NCI-H2107 (cell line): ENCODE data around the gene COL4A2.
"Not testable (repeated sequence)": the region's sequence is repeated elsewhere in the genome, so short reads cannot be mapped to it uniquely, and the experiment has no call there.

Source experiments
- DNase-seq: peaks from one replicate; lab custom pipeline; 2025; lab: John Stamatoyannopoulos, UW

COL4A2 gene

DNA sequence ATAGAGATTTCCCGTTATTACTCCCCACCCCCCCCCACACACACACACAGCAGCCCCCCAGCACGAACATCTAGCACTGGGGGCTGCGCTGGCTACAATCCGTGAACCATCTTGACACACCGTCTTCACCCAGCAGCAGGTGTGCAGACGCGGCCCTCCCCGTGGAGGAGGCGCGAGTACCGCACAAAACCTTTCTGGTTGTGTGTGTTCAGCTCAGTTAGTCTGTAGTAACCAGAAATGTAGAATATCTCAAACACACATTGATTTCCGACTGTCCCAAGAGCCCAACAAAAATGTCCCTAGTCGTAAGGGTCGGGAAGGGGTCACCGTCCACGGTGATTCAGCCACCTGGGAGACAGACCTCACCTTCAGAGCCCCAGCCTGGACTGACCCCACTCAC is 131.7 kb downstream of the COL4A2 start:
- no peak for DNase-seq

DNA sequence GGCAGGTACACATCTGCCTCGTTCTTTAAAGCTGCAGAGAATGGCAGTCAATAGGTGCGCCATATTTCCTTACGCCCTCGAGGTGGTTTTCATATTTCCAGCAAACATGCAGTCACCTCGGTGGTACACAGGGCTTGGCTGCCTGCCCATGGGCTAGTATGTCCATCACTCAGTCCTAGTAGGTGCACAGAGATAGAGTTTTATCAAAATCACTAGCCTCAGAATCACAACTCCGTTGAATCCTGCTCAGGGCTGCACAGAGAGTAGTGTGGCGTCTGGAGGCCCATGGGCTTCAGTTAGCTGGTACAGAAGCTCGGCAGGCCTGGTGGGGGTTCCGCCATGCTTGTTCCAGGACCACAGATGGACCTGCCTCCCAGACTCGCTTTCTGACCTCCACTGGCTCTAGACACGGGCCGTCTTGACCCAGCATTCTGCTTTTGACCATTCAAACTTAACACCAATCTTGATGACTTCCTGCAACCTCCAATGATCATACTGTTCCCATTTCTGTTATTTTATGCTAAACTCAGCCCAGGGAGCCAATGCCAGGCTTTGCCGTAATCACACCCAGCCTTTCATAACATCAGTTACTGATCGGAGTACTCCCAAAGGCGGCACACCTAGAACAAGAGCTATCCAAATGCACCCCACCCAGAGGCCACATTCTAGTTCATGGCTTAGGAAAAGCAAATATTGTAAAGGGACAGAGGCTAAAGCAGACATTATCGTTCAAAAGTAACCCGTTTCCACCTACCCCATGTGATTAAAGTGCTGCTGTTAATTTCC is 134.1 kb downstream of the COL4A2 start:
- DNase-seq: no peak

DNA sequence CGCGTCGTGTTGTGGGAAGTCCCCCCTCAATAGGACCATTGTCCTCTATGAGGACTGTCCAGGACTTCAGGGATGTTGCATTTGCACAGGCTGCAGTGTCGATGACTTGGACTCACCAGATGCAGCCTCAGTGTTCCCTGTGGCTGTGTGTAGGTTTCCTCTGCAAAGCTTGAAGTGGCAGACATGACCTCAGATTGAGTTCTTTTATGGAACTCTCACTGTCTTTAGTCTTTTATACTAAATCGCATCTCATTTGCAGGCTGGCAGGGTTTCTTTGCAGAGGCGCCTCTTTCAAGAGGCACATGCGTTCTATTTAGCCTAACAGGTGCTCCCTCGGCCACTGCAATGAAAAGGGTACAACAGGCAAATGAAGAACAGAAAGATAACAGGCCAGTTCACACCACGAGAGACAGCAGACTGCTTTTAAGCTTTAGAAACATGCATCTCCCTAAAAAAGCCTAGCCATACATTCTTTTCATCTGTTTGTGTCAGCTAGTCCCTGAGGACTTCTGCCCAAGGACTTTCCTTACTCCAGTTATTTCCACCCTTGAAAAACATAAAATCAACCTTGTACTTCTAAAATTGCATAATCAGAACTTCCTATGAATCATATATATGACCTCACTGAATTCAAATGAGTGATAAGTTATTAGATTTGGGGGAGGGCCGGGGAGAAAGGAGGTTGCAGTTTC is 136.0 kb downstream of the COL4A2 start:
- no peak for DNase-seq

DNA sequence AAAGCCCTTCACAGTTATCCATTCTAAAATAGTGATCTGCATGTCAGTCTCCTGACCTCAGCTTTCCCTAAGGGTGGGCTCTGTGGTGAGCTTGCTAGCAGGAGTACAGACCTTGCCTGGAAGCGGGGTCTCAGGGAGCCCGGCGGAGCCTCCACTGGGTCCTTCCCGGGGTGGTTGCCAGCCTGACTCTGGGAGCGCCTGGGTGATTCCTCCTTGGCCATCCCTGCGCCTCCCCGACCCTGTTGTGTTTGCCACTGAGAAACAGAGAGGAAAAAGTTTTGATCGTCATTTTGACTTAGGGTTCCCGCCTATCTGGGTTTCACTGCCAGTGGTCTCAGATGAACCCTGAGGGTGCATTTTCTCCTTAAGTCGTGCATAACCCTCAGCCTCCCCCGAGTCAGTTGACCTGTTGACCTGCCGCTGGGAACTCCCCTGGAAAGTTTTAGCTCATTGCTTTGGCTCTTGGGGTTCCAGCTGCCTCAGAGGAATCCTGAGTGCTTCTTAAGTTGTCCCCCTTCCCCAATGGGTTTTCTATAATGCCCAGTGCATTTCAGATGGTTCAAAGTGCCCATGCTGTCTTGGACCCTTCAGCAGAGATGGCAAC is 136.6 kb downstream of the COL4A2 start:
- DNase-seq: no peak

DNA sequence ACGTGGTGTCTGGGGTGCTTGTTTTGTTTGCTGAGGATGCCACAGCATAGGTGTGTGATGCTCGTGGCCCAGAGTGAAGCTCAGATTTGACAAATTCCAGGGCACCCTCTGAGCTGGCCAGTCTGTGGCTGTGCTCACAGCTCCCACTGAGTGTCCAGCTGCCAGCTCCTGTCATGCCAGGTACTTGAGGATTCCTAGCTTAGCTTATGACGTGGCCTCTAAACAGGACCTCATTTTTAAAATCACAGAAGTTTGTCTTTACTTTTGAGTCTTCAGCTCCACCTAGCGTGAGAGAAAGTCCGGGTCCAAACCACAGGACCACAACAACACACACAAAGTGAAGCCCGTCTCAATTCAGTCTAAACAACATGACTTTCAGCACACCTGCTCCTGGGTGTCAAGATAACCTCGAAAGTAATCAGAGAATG is 137.2 kb downstream of the COL4A2 start:
- no peak for DNase-seq

DNA sequence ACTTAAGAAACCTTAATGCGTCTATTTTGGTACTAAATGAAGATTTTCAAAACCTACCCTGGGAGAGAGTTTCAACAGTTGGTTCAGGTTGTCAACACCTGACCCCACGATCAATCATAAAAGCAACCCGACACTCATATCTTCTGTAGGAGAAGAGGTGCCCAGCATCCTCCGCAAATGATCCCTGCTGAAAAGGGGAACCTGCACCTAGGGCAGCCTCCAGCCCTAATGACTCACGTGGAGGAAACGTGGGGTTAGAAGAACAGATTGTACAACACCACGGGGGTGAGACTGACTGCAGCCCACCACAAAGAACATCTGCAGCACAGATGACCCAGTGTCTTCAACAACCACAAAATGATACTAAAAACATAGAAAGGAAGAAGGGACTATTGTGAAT is 138.1 kb downstream of the COL4A2 start:
- DNase-seq: no peak

DNA sequence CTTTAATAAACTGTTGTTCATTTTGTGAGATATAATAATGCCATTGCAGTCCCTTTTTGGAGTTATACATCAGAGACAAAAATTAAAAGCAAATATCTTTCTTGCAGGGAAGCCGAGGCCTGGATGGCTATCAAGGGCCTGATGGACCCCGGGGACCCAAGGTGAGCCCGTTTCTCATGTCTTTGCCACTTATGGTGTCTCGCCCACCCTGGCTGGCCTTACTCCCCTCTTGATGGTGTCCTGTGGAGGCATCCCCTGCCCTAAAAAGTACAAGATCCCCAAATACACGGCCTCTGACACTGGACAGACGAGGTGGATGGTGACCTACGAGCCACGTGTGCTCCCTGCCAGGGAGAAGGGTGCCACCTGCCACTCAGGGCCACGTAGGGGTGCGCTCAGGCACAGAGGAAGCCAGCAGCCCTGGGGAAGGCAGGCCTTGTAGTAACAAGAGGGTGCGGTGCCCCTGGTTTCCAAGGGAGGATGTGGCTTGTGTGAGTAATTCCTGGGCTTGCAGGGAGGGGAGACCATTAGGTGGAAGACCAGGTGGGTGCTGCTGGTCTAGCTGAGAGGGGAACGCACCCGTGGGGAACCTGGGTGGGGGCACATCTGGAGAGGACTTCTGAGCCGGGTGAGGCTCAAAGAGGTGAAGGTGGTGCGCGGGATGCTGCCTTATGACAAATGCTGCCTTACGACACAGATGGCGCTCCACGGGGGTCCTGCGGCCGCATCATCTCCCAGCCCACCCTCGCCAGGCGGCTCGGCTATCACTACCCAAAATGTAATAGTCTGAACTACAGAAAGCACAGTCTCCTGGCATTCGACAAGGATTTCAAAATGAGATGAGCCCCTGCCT is 138.9 kb downstream of the COL4A2 start:
- no peak for DNase-seq

DNA sequence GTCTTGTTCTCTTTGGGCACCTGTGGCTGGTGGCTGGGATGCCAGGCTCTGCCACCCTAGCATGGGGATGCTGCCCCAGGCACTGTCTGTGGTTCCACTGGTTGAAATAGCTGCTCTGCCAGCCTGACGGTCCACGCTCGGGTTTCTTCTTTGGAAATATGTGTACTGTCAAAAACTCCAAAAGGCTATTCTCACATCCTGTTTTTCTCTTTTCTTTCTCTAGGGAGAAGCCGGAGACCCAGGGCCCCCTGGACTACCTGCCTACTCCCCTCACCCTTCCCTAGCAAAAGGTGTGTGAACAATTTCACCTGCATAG is 139.4 kb downstream of the COL4A2 start:
- DNase-seq: no peak

DNA sequence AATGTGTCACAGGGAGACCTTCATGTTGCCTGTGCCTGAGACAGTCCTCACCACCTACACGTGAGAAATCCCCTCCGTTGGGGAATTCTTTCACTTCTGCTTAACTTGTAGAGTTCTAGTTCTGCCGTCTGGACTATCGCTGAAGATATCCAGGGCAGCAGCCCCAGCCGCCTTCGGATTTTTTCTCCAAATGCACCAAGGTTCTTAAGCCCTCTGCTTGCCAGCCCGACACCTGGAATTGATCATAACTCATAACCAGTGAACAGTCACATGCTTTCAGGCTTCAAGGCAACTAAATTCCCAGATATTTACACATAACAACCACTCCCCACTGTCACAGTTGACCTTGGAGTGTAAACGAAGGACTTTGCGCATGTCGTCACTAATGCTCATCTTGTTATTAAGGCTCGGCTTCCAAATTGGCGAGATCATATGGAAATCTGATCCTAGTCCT is 140.0 kb downstream of the COL4A2 start:
- no peak for DNase-seq

DNA sequence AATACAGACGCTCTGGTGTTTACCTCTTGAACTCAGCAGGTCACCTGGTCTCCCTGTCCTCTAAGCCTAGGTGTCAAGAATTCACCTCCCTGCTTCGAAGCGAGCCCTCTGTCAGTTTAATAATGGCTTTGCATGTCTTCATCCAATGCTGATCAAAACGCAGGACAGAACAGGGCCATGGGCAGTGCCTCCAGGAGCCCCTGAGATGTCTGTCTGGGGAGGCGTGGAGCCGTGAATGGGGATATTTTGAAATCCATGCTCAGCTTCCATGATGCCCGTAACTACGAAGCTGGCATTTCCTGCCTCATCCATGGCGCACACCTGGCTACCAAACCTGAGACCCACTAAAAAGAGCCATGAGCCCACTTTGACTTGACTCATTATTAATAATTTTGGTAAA is 140.7 kb downstream of the COL4A2 start:
- no peak for DNase-seq

DNA sequence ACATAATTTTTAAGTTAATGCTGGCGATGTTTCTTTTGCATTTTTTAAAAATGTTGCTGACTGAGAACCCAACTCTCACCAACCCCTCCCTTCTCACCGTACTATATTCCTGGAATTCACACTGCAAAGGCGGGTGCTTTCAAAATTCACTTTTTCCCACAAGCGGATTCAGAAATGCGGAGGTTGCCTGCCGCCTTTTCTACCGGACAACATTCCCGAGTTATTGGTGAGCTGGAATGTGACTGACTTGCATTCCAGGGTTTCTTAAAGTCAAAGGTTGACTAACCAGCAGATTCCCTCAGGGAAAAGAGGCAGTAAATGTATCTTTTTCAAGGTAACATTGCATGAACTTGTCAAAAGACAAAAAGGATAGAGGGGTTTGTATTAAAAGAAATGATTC is 141.1 kb downstream of the COL4A2 start:
- DNase-seq: no peak

DNA sequence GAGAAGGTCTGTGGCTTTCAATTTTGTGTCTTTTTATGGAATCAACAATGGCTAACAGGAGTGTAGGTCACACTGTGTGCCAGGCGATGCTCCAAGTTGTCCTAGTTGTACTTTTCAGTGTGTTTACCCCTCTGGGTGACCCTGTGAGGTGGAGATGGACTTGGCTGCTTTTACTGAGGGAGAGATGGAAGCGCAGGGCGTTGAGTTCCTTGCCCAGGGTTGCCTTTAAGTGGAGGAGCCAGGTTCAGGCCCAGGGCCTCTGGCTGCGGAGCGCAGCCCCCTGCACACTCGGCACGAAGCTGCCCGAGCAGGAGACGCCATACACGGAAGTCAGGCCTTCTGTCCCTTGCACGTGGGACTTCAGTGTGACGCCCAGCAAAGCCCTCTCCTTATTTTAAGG is 141.6 kb downstream of the COL4A2 start:
- DNase-seq: no peak

DNA sequence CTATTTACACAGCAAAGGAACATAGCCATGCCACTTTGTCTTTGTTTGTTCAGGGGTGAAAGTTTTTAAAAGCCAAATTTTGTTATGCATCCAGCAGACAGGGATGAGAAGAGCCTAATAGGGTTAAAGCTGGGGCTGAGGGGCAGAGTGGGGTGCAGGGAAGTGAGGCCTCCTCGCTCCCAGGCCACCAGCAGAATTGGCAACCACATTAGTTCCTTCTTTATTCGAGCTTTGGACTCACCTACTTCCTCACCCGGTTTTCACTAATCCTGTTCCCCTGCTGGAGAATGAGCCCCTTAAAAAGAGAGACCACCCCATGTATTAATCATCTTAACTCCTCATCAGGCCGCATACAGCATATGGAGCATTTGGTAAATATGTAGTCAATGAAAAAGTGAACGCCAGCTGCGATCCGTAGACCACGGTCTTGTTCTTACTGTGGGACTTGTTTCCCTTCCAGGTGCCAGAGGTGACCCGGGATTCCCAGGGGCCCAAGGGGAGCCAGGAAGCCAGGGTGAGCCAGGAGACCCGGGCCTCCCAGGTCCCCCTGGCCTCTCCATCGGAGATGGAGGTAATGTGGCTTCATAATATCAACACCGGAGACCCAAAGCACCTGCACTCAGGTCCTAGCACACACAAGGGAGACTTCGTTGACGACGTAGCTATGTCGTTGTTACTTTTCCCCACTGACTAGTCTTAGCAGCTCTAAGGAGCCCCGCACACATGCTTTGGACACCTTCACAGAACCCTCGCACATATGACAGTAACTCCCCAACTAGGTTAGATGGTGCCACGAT is 142.3 kb downstream of the COL4A2 start:
- DNase-seq: no peak

DNA sequence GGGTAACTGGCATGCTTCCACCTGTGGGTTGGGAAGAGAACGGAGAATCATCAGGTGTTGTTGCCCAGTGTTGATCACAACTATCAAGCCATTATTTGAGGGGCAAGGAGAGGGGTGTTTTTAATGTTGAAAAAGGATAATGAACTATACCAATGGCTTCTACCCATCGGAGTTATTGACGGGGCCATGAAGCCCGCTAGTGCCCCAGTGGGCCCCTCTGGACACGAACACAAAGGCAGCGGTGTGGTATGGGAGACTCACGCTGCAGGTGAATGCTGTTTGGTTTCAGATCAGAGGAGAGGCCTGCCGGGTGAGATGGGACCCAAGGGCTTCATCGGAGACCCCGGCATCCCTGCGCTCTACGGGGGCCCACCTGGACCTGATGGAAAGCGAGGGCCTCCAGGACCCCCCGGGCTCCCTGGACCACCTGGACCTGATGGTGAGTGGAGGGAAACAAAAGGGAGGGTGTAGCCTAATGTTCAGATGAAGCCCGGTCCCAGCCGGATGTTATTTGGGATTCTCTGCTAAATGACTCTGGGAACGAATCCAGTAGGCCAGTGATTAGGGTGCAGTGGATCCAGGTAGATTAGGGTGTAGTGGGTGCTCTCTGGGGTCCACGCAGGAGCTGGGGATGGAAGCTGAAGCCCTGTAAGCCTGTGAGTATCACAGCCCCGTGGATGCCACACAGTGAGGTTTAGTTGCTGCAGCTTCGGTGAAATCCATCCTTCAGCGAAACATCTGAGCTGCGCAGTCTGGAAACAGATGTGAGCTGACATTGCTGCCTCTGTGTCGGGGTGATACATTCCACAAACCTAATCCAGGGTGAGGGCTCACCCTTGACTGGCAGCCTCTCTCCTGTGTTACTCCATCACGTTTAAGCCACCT is 143.2 kb downstream of the COL4A2 start:
- DNase-seq: no peak

DNA sequence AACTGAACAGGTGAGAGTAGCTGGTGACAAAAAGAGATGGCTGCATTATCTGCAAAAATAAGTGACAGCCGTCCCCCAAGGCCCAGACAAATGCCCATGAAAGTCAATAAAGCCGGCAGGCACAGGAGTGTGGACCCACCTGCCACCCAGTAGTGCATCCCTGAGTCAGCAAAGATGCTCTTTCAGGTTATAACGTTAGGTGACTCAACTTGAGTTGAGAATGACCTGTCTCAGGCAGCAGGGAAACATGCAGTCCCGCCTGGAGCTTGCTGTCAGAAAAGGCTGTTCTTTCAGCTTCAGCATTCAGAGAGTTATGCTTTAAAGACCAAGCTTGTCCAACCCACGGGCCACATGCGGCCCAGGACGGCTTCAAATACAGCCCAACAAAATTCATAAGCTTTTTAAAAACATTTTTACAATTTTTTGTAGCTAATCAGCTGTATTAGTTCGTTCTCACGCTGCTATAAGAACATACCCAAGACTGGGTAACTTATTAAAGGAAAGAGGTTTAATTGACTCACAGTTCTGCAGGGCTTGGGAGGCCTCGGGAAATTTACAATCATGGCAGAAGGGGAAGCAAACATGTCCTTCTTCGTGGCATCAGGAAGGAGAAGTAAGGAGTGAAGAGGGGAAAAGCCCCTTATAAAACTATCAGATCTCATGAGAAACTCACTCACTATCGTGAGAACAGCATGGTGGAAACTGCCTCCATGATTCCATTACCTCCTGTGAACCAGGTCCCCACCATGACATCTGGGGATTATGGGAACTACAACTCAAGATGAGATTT is 144.1 kb downstream of the COL4A2 start:
- DNase-seq: no peak

DNA sequence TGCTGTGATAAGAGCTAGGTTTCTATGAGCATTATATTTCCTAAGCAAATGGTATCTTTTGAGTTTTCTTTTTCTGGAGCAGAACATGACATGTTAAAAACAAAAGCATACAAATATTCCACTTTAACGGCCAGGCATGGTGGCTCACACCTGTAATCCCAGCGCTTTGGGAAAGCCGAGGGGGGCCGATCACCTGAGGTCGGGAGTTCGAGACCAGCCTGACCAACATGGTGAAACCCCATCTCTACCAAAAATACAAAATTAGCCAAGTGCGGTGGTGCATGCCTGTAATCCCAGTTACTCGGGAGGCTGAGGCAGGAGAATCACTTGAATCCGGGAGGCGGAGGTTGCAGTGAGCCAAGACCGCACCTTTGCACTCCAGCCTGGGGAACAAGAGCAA is 146.0 kb downstream of the COL4A2 start:
- DNase-seq: not testable (repeated sequence)

DNA sequence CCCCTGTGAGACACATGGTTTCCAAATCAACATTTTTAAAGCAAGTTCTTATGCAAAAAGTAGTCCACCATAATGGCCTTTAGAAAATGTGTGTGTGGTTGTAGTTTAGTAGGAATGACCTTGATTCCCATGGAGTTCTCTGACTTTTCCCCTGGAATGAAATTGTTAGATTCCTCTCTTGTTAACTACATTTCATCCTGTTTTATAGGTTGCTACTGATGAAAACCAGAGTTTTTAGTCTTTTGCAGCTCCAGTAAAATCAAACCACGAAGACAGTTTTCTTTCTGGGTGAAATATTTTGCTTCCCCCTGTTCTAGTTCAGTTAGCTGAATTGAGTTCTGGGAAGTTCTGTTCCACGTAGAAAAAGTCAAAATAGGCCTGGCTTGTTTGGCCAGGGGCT is 146.7 kb downstream of the COL4A2 start:
- no peak for DNase-seq

DNA sequence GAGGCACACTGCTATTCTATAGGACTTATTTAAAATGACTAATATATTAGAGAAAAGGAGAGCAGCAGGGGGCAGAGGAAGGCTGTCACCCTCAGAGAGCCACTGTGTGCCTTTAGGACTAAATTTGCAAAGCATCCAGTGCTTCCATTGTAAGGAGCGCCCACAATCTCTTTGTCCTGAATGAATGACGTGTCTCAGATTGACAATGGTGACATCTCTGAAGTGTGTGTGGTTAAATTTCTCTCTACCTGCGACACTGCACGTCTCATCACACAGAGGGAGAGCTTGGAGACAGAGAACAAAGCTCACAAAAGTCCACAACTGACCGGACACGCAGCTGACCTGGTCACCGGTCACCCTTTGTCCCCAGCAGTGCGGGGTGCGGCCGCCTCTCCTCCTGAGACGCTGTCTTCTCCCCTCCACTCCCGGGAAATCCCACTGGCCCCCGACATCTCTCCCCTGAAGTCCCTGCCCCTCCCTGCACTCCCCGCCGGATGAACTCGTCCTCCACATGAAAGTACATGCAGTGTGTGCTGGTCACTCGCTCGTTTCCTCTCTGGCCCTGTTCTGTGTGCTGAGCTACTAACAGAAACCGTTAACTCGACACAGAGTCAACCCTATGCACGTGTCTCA is 147.3 kb downstream of the COL4A2 start:
- no peak for DNase-seq

DNA sequence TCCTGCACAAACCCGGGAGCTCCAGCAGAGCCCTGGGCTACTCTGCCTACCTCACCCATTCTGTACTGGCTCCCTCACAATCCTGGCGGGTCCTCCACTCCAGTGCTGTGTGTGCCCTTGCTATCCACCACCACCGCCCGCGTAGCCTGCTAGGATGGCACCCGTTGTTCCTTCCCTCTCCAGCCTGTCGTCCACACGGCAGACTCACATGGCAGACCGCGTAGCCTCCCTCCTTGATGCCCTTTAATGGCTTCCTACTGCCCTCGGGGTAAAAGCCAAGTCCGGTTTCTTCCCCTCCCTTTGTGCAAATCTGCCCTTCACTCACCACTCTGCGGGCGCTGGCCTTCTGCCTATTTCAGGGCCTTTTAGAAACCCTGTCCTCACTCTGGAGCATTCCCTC is 147.9 kb downstream of the COL4A2 start:
- no peak for DNase-seq
